Measurements from ENCODE around the gene GPR37. TPM values are rescaled to one million over a fixed set of nuclear protein-coding genes. Genes with fewer than 3 reads are reported as not detected.

Gene GPR37
- total and polyA plus RNA-seq, 2 donors (not counting 1 experiment from before 2014, with no cell fraction given) = 12.6 to 20.6 TPM

DNA sequence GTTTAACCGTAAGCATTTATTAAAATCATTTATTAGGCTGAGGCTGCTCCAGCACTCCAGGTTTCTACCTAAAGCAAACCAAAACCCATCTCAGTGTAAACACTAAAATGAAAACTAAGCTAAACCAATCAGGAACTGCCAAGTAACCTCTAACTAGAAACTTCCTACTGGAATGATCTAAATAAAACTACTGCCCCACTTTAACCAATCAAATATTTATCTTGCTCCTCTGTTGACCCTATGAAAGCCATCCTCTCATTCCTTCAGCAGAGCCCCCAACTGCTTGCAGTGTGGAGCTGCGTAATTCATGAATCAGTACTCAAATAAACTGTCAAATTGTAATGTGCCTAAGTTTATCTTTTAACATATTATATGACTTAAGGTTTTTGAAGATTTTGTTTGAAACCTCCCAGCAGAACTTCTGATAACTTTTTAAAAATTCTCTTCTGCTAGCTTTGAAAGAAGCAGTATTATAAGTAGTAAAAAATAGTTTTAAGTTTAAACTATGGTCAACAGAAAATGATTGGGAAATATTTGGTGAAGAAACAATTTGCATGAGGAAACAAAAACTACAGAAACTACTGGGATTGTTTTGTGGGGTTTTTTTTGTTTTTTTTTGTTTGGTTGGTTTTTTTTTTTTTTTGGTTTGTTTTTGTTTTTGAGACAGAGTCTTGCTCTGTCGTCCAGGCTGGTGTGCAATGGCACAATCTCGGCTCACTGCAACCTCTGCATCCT is 47.4 kb downstream of the GPR37 start:
- TF ChIP-seq, protein P1, sequence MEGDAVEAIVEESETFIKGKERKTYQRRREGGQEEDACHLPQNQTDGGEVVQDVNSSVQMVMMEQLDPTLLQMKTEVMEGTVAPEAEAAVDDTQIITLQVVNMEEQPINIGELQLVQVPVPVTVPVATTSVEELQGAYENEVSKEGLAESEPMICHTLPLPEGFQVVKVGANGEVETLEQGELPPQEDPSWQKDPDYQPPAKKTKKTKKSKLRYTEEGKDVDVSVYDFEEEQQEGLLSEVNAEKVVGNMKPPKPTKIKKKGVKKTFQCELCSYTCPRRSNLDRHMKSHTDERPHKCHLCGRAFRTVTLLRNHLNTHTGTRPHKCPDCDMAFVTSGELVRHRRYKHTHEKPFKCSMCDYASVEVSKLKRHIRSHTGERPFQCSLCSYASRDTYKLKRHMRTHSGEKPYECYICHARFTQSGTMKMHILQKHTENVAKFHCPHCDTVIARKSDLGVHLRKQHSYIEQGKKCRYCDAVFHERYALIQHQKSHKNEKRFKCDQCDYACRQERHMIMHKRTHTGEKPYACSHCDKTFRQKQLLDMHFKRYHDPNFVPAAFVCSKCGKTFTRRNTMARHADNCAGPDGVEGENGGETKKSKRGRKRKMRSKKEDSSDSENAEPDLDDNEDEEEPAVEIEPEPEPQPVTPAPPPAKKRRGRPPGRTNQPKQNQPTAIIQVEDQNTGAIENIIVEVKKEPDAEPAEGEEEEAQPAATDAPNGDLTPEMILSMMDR (conservative IDR thresholded peaks at IDR 0.05 in 1 of 2, IDR thresholded peaks at IDR 0.05 in 1 of 2; ENCODE audit: low read depth in 1 of 2, low read length in 2 of 2) = no peak
- TF ChIP-seq EZH2 (IDR thresholded peaks at IDR 0.05; ENCODE audit: low read length, missing control alignments) = no peak
- no peaks in the 10 kb centered on the region for H3K9me3 ChIP-seq (ENCODE audit: control insufficient read depth, insufficient read depth, low read depth, low read length)
- no peaks in the 10 kb centered on the region for H3K36me3 ChIP-seq (ENCODE audit: control insufficient read depth, insufficient read depth, low read length)
- H3K27me3 ChIP-seq (ENCODE audit: control insufficient read depth, insufficient read depth, low read length) = no peaks in the 10 kb centered on the region
- H3K27ac ChIP-seq (ENCODE audit: insufficient read depth, low read length) = no peak overlapping the region
- no peak overlapping the region for H3K4me3 ChIP-seq (replicated peaks in 1 of 4; ENCODE audit: control extremely low read depth in 1 of 4, insufficient read depth in 1 of 4, low read depth in 3 of 4, low read length in 4 of 4)
- no peak overlapping the region for H3K9ac ChIP-seq (ENCODE audit: insufficient read depth, low read length)
- H3K4me1 ChIP-seq (ENCODE audit: control insufficient read depth, extremely low read depth, insufficient read depth, low read length) = peaks cover 1% of the 10 kb centered on the region
- H3K4me2 ChIP-seq (ENCODE audit: extremely low read depth, insufficient read depth, low read length) = no peak overlapping the region
- no peak overlapping the region for H2AFZ ChIP-seq (ENCODE audit: low read length)
- no peaks in the 10 kb centered on the region for H4K20me1 ChIP-seq (ENCODE audit: control insufficient read depth, extremely low read depth, insufficient read depth, low read length)
- H3K79me2 ChIP-seq (ENCODE audit: control insufficient read depth, insufficient read depth, low read length) = no peaks in the 10 kb centered on the region
- DNase-seq (ENCODE audit: low read depth in 2 of 2) = peak; percentile 34 to 58

DNA sequence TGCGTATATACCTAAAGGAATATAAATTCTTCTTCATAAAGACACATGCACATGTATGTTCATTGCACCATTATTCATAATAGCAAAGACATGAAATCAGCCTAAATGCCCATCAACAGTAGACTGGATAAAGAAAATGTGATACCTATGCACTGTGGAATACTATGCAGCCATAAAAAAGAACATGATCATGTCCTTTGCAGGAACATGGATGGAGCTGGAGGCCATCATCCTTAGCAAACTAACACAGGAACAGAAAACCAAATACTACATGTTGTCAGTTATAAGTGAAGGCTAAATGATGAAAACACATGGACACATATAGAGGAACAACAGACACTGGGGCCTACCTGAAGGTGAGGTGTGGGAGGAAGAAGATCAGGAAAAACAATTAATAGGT is 48.7 kb downstream of the GPR37 start:
- no peaks in the 10 kb centered on the region for H3K9me3 ChIP-seq (ENCODE audit: control insufficient read depth, insufficient read depth, low read depth, low read length)
- no peak overlapping the region for H3K4me2 ChIP-seq (ENCODE audit: extremely low read depth, insufficient read depth, low read length)
- no peak overlapping the region for H3K4me3 ChIP-seq (replicated peaks in 1 of 4; ENCODE audit: control extremely low read depth in 1 of 4, insufficient read depth in 1 of 4, low read depth in 3 of 4, low read length in 4 of 4)
- H4K20me1 ChIP-seq (ENCODE audit: control insufficient read depth, extremely low read depth, insufficient read depth, low read length) = no peaks in the 10 kb centered on the region
- no peaks in the 10 kb centered on the region for H3K27me3 ChIP-seq (ENCODE audit: control insufficient read depth, insufficient read depth, low read length)
- no peak for TF ChIP-seq EZH2 (IDR thresholded peaks at IDR 0.05; ENCODE audit: low read length, missing control alignments)
- TF ChIP-seq, protein P1 (conservative IDR thresholded peaks at IDR 0.05 in 1 of 2, IDR thresholded peaks at IDR 0.05 in 1 of 2; ENCODE audit: low read depth in 1 of 2, low read length in 2 of 2) = no peak
- no peak overlapping the region for H2AFZ ChIP-seq (ENCODE audit: low read length)
- H3K79me2 ChIP-seq (ENCODE audit: control insufficient read depth, insufficient read depth, low read length) = no peaks in the 10 kb centered on the region
- no peak overlapping the region for H3K9ac ChIP-seq (ENCODE audit: insufficient read depth, low read length)
- no peak for DNase-seq (ENCODE audit: low read depth in 2 of 2)
- H3K27ac ChIP-seq (ENCODE audit: insufficient read depth, low read length) = no peak overlapping the region
- H3K36me3 ChIP-seq (ENCODE audit: control insufficient read depth, insufficient read depth, low read length) = no peaks in the 10 kb centered on the region
- no peaks in the 10 kb centered on the region for H3K4me1 ChIP-seq (ENCODE audit: control insufficient read depth, extremely low read depth, insufficient read depth, low read length)

DNA sequence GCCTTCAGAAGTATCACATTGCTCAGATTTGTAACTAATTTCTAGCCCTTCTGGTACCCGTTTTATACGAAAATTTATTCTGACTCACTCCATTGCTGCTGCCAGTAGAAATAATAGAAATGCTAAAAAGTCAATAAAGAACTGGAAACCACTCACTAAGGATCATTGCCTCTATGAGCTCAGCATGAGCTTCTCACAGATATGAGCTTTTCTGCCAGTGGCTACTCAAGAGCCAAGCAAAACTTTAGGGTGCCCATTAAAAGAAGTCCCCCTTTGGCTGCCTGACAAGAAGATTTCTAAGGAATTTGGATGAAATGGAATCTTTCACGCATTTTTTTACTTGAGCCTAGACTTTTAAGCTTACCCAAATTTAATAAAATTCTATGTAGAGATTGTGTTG is 52.5 kb downstream of the GPR37 start:
- Histone ChIP-seq H3K4me3 (replicated peaks in 1 of 4; ENCODE audit: control extremely low read depth in 1 of 4, insufficient read depth in 1 of 4, low read depth in 3 of 4, low read length in 4 of 4) (no peak overlapping the region), H4K20me1 (ENCODE audit: control insufficient read depth, extremely low read depth, insufficient read depth, low read length) (no peaks in the 10 kb centered on the region), H3K4me2 (ENCODE audit: extremely low read depth, insufficient read depth, low read length) (no peak overlapping the region), H3K27ac (ENCODE audit: insufficient read depth, low read length) (no peak overlapping the region), H2AFZ (ENCODE audit: low read length) (no peak overlapping the region), H3K36me3 (ENCODE audit: control insufficient read depth, insufficient read depth, low read length) (no peaks in the 10 kb centered on the region), H3K9ac (ENCODE audit: insufficient read depth, low read length) (no peak overlapping the region), H3K4me1 (ENCODE audit: control insufficient read depth, extremely low read depth, insufficient read depth, low read length) (no peaks in the 10 kb centered on the region), H3K27me3 (ENCODE audit: control insufficient read depth, insufficient read depth, low read length) (no peaks in the 10 kb centered on the region), H3K9me3 (ENCODE audit: control insufficient read depth, insufficient read depth, low read depth, low read length) (no peaks in the 10 kb centered on the region), H3K79me2 (ENCODE audit: control insufficient read depth, insufficient read depth, low read length) (no peaks in the 10 kb centered on the region)
- TF ChIP-seq EZH2 (IDR thresholded peaks at IDR 0.05; ENCODE audit: low read length, missing control alignments) = no peak
- TF ChIP-seq, protein P1 (conservative IDR thresholded peaks at IDR 0.05 in 1 of 2, IDR thresholded peaks at IDR 0.05 in 1 of 2; ENCODE audit: low read depth in 1 of 2, low read length in 2 of 2) = no peak
- DNase-seq (ENCODE audit: low read depth in 2 of 2) = peak in 1 of 2 donors; percentile 18

Data from fibroblast of lung (primary cell).